GM06990 (cell line): ENCODE data around the gene IREB2.

Experiments used
- DNase-seq: peaks from one replicate; pipeline ENCODE4 v3.0.0-alpha.2; 2011; ENCODE audit not compliant: insufficient read length; ENCODE audit errors: extremely low read depth
- H3K27me3 ChIP-seq: replicated peaks from 2 replicates; pipeline ENCODE4 v1.6.0; 2011; ENCODE audit warnings: low read length; ENCODE audit not compliant: control insufficient read depth, insufficient read depth
- H3K36me3 ChIP-seq: 2 replicates; pipeline ENCODE4 v1.5.1; 2011; ENCODE audit warnings: low read length; ENCODE audit not compliant: control insufficient read depth, insufficient read depth
- H3K4me3 ChIP-seq: replicated peaks from 2 replicates; pipeline ENCODE4 v1.5.1; 2011; ENCODE audit warnings: low read depth, mild to moderate bottlenecking, control low read depth, low read length
- TF ChIP-seq, protein P1 (sequence below): IDR thresholded peaks from 2 replicates; pipeline ENCODE4 v1.5.1; 2011; ENCODE audit warnings: low read length, control low read depth, mild to moderate bottlenecking, inconsistent platforms; ENCODE audit not compliant: insufficient read depth, poor library complexity, severe bottlenecking

The IREB2 gene

DNA sequence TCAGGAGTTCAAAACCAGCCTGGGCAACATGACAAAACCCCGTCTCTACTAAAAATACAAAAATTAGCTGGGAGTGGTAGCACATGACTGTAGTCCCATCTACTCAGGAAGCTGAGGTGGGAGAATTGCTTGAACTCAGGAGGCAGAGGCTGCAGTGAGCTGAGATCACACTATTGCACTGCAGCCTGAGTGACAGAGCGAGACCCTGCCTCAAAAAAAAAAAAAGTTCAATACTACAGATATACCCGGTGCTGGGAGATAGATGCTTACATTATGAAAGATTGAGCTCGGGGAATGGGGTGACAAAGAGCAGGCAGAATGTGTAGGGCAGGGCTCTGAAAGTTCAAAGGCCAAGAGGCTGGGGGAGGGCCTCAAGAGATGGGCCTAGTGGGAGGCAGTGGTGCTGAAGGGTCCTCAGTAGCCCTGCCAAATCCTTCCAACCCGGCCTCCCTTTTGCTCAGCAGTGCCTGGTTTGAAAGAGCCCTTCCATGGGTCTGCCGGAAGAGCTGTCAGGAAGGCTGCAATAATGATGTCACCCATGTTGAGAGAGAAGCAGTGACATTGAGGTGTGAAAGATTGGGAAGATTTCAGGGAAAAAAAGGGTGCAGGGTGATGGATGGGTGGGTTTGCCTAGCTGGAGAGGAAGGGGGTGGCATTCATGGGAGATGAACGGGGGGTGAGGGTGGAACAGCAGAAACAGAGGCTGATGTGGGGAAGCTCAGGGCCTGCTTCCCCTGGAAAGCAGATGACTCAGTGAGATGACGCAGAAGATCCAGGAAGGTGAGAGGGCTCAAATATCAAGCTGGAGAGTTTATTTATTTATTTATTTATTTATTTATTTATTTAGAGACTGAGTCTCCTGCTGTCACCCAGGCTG lies 20.0 kb upstream of the IREB2 start:
- Histone ChIP-seq H3K36me3 (no peaks in the 10 kb centered on the region), H3K27me3 (no peaks in the 10 kb centered on the region; the same call in 1 of the 2 replicates), H3K4me3 (no peak overlapping the region)
- TF ChIP-seq, protein P1, sequence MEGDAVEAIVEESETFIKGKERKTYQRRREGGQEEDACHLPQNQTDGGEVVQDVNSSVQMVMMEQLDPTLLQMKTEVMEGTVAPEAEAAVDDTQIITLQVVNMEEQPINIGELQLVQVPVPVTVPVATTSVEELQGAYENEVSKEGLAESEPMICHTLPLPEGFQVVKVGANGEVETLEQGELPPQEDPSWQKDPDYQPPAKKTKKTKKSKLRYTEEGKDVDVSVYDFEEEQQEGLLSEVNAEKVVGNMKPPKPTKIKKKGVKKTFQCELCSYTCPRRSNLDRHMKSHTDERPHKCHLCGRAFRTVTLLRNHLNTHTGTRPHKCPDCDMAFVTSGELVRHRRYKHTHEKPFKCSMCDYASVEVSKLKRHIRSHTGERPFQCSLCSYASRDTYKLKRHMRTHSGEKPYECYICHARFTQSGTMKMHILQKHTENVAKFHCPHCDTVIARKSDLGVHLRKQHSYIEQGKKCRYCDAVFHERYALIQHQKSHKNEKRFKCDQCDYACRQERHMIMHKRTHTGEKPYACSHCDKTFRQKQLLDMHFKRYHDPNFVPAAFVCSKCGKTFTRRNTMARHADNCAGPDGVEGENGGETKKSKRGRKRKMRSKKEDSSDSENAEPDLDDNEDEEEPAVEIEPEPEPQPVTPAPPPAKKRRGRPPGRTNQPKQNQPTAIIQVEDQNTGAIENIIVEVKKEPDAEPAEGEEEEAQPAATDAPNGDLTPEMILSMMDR = no peak
- DNase-seq = no peak

DNA sequence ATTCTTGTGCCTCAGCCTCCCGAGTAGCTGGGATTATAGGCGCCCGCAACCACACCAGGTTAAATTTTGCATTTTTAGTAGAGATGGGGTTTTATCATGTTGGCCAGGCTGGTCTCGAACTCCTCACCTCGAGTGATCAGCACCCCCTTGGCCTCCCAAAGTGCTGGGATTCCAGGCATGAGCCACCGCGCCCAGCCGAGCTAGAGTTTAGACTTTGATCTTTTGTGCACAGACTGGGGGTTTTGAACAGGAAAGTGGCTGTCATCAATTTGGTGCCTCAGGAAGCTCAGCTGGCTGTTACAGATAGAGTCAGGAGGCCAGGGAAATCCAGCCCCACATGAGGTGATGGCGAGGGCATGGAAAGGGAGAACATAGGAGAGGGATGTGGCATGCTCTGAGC lies 19.3 kb upstream of the IREB2 start:
- no peak for DNase-seq
- TF ChIP-seq, protein P1 = no peak
- no peaks in the 10 kb centered on the region; the same call in 1 of the 2 replicates for H3K27me3 ChIP-seq

DNA sequence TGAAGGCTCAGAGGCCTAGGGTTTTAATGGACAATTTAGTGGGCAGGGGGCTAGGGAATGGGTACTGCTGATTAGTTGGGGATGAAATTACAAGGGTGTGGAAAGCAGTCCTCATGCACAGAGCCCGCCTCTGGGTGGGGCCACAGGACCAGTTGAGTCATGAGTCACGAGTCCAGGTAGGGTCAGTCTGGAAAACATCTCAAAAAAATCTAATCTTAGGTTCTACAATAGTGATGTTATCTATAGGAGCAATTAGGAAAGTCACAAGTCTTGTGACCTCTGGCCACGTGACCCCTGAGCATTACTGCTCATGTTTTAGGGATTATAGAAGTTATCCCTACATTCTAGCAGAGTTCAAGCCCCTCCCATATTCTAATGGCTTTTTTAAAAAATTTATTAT lies 18.6 kb upstream of the IREB2 start:
- Histone ChIP-seq H3K36me3 (no peaks in the 10 kb centered on the region), H3K27me3 (no peaks in the 10 kb centered on the region; the same call in 1 of the 2 replicates), H3K4me3 (no peak overlapping the region)
- TF ChIP-seq, protein P1 = no peak
- DNase-seq = no peak

More for the DNA sequence above, 19.3 kb upstream of the IREB2 start:
- H3K36me3 ChIP-seq = no peaks in the 10 kb centered on the region
- no peak overlapping the region for H3K4me3 ChIP-seq

DNA sequence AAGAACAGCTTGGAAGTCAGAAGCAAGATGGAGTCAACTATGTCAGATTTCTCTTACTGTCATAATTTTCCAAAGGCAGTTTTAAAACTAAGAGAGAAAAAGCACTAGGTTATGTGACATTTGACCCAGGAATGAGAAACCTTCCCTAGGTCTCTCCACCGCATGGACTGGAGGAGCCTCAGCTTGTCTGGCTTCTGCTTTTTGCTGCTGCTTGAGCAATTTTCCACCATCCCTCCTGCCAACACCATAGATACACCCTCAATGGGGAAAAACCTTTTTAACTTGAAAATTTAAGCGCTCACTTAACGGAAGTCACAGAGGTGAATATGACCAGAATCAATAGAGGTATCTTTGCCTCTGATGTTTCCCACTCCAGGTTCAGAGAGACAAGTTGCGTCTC lies 17.8 kb upstream of the IREB2 start:
- TF ChIP-seq, protein P1 = no peak
- Histone ChIP-seq H3K4me3 (no peak overlapping the region), H3K36me3 (no peaks in the 10 kb centered on the region), H3K27me3 (no peaks in the 10 kb centered on the region; the same call in 1 of the 2 replicates)
- no peak for DNase-seq

DNA sequence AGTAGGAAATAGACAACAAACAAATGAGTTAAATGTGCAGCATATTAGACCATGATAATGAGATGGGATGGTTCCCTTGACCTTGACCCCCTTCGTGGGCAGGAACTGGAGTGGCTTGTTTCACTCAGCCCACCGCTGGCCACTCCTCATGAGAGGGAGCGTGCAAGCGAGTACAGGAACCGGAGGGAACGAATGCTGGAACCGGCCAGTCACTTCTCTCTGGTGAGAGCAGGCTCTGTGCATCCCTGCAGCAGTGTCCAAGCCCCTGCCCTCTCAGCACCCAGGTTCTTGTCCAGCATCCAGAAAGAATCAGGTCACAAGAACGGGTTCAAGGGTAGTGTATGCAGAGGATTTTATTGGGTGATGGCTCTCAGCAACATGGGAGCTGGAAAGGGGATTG lies 17.2 kb upstream of the IREB2 start:
- TF ChIP-seq, protein P1 = no peak
- DNase-seq = no peak
- Histone ChIP-seq H3K36me3 (no peaks in the 10 kb centered on the region), H3K27me3 (no peaks in the 10 kb centered on the region; the same call in 1 of the 2 replicates), H3K4me3 (no peak overlapping the region)
